ENCODE measurements around the gene NDUFA9.

GRCh38 chr12:4603946-4604345 is 45.0 kb upstream of the NDUFA9 start:
- TF ChIP-seq, protein P1, sequence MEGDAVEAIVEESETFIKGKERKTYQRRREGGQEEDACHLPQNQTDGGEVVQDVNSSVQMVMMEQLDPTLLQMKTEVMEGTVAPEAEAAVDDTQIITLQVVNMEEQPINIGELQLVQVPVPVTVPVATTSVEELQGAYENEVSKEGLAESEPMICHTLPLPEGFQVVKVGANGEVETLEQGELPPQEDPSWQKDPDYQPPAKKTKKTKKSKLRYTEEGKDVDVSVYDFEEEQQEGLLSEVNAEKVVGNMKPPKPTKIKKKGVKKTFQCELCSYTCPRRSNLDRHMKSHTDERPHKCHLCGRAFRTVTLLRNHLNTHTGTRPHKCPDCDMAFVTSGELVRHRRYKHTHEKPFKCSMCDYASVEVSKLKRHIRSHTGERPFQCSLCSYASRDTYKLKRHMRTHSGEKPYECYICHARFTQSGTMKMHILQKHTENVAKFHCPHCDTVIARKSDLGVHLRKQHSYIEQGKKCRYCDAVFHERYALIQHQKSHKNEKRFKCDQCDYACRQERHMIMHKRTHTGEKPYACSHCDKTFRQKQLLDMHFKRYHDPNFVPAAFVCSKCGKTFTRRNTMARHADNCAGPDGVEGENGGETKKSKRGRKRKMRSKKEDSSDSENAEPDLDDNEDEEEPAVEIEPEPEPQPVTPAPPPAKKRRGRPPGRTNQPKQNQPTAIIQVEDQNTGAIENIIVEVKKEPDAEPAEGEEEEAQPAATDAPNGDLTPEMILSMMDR (IDR thresholded peaks at IDR 0.05), result no peak
- TF ChIP-seq RNF2 (IDR thresholded peaks at IDR 0.05; ENCODE audit: borderline replicate concordance, low read depth), result no peak
